K562 (cell line): ENCODE results near the gene PRKCB.

Experiments used
- ATF1 ChIP-seq, 2 experiments: fragments of 450-650 bp in 1 of 2; IDR thresholded peaks; 2 replicates each; pipeline ENCODE4 v1.6.1; 2016; ENCODE audit warnings: missing compliant biosample characterization in 1 of 2, missing genetic modification characterization in 1 of 2
- ATF7 ChIP-seq: fragments of 450-650 bp; IDR thresholded peaks from 2 replicates; pipeline ENCODE4 v1.7.1; 2014; ENCODE audit warnings: mild to moderate bottlenecking, moderate library complexity
- MAFK ChIP-seq: IDR thresholded peaks from 2 replicates; pipeline ENCODE4 v1.6.1; 2011; ENCODE audit warnings: low read length, improper control_type of control experiment
- PPARD ChIP-seq: fragments of 250-450 bp; sonication (Bioruptor Pico); IDR thresholded peaks from 2 replicates; pipeline ENCODE4 v1.8.0; 2022; ENCODE audit warnings: inconsistent platforms, mild to moderate bottlenecking, moderate library complexity
- SOX6 ChIP-seq: fragments of 450-650 bp; IDR thresholded peaks from 2 replicates; pipeline ENCODE4 v1.6.1; 2014; ENCODE audit warnings: mild to moderate bottlenecking
- U2AF1 ChIP-seq: fragments of 200-400 bp; formaldehyde crosslinking; optimal IDR thresholded peaks from 2 replicates; pipeline ENCODE3; 2017; ENCODE audit warnings: mild to moderate bottlenecking, low read depth, low read length, moderate library complexity
- ZNF785 ChIP-seq: fragments of 250-450 bp; sonication (Bioruptor Pico); IDR thresholded peaks from 2 replicates; pipeline ENCODE4 v1.4.0; 2020; ENCODE audit warnings: mild to moderate bottlenecking
- ZSCAN32 ChIP-seq: fragments of 450-650 bp; formaldehyde crosslinking; IDR thresholded peaks from 2 replicates; pipeline ENCODE4 v1.4.0; 2020; ENCODE audit warnings: mild to moderate bottlenecking, moderate library complexity
- ZZZ3 ChIP-seq: fragments of 450-650 bp; IDR thresholded peaks from 2 replicates; pipeline ENCODE4 v1.6.1; 2016; ENCODE audit warnings: antibody characterized with exemption, mild to moderate bottlenecking, moderate library complexity

- TF ChIP-seq ATF7: no peak
- TF ChIP-seq ZZZ3: no peak
- TF ChIP-seq ZNF785 (CRISPR knock-in tag): no peak
- no peak for TF ChIP-seq PPARD
- no peak for TF ChIP-seq ZSCAN32
- TF ChIP-seq ATF1 (CRISPR knock-in tag; IDR thresholded peaks at IDR 0.05): no peak
- no peak for TF ChIP-seq ATF1 (tag; IDR thresholded peaks at IDR 0.05)
- no peak for TF ChIP-seq MAFK
- TF ChIP-seq SOX6: no peak
- no peak for TF ChIP-seq U2AF1
Measured at GRCh38 chr16:23931199-23931598, 95.4 kb downstream of the PRKCB start.
